ENCODE data around the gene MTRF1. TPM values are rescaled to one million over a fixed set of nuclear protein-coding genes. Genes with fewer than 3 reads are reported as not detected.

MTRF1 gene
- total and polyA plus RNA-seq, 12 donors, result 6.8 to 27.4 (median 17.7) TPM

DNA sequence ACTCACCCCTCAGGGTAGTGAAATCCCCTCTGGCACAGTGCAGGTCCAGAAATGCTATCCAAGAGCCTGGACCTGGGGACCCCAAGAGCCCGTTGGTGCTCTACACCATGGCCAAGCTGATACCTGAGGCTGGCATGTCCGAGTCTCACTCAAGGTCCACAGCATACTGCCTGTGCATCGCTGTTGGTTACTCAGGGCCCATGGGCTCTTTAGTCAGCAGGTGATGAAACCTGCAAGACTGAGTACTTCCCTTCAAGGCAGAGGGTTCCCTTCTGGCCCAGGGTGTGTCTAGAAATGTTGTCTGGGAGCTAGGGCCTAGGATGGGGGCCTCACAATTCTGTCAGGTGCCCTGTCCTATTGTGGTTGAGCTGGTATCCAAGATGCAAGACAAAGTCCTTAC is 49.5 kb downstream of the MTRF1 start:
- Histone ChIP-seq H3K4me3 (no peak overlapping the region), H3K27ac (no peak overlapping the region), H3K27me3 (no peaks in the 10 kb centered on the region), H3K36me3 (replicated peaks in 1 of 2) (no peaks in the 10 kb centered on the region), H3K4me1 (replicated peaks in 1 of 2) (no peaks in the 10 kb centered on the region), H3K9me3 (replicated peaks in 1 of 3) (no peaks in the 10 kb centered on the region)
- no peak for DNase-seq
- TF ChIP-seq POLR2A (IDR thresholded peaks at IDR 0.05), result no peak
- TF ChIP-seq, protein P1, sequence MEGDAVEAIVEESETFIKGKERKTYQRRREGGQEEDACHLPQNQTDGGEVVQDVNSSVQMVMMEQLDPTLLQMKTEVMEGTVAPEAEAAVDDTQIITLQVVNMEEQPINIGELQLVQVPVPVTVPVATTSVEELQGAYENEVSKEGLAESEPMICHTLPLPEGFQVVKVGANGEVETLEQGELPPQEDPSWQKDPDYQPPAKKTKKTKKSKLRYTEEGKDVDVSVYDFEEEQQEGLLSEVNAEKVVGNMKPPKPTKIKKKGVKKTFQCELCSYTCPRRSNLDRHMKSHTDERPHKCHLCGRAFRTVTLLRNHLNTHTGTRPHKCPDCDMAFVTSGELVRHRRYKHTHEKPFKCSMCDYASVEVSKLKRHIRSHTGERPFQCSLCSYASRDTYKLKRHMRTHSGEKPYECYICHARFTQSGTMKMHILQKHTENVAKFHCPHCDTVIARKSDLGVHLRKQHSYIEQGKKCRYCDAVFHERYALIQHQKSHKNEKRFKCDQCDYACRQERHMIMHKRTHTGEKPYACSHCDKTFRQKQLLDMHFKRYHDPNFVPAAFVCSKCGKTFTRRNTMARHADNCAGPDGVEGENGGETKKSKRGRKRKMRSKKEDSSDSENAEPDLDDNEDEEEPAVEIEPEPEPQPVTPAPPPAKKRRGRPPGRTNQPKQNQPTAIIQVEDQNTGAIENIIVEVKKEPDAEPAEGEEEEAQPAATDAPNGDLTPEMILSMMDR (IDR thresholded peaks at IDR 0.05), result no peak
- WGBS, 4 donors, result 66 to 100% (median 92%) methylated on average over 1 to 3 of the region's 3 CpGs
- intact Hi-C loops (cut with DNase I), result no loop called here

DNA sequence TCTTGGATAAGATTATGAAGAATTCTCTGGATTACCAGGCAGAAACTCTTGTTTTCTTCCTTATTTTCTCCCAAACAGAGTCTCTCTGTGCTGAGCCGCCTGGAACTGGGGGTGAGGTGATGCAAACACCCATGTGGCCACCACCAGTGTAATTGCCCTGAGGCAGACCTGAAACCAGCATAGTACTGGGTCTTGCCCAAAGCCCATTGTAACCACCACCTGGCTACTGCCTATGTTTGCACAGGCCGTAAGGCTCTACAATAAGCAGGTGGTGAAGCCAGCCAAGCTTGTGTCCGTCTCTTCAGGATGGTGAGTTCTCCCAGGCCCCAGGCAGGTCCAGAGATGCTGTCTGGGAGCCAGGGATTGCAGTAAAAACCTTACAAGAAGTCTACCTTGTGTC is 50.1 kb downstream of the MTRF1 start:
- H3K27ac ChIP-seq, result no peak overlapping the region
- 85 to 96% (median 93%) methylated on average over 2 to 3 of the region's 3 CpGs for WGBS, 4 donors
- intact Hi-C loops (cut with DNase I), result no loop called here
- H3K27me3 ChIP-seq, result no peaks in the 10 kb centered on the region
- no peaks in the 10 kb centered on the region for H3K36me3 ChIP-seq (replicated peaks in 1 of 2)
- H3K9me3 ChIP-seq (replicated peaks in 1 of 3), result no peaks in the 10 kb centered on the region
- no peaks in the 10 kb centered on the region for H3K4me1 ChIP-seq (replicated peaks in 1 of 2)
- DNase-seq, result no peak
- no peak for TF ChIP-seq POLR2A (IDR thresholded peaks at IDR 0.05)
- TF ChIP-seq, protein P1 (IDR thresholded peaks at IDR 0.05), result no peak
- no peak overlapping the region for H3K4me3 ChIP-seq

DNA sequence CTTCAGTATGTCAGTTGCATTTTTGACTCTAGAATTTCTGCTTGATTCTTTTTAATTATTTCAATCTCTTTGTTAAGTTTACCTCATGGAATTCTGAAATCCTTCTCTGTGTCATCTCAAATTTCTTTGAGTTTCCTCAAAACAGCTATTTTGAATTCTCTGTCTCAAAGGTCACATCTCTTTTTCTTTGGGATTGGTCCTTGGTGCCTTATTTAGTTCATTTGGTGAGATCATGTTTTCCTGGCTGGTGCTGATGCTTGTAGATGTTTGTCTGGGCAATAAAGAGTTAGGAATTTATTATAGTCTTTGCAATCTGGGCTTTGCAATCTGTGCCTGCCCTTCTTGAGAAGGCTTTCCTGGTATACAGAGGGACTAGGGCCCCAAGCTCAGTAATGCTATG is 50.5 kb downstream of the MTRF1 start:
- intact Hi-C loops (cut with DNase I), result no loop called here
- Histone ChIP-seq H3K4me3 (no peak overlapping the region), H3K9me3 (replicated peaks in 1 of 3) (peaks cover 0 to 2% (median 0%) of the 10 kb centered on the region in 3 donors), H3K4me1 (replicated peaks in 1 of 2) (no peaks in the 10 kb centered on the region), H3K27me3 (no peaks in the 10 kb centered on the region), H3K36me3 (replicated peaks in 1 of 2) (no peaks in the 10 kb centered on the region), H3K27ac (no peak overlapping the region)
- TF ChIP-seq, protein P1 (IDR thresholded peaks at IDR 0.05), result no peak
- no peak for TF ChIP-seq POLR2A (IDR thresholded peaks at IDR 0.05)
- DNase-seq, result no peak

DNA sequence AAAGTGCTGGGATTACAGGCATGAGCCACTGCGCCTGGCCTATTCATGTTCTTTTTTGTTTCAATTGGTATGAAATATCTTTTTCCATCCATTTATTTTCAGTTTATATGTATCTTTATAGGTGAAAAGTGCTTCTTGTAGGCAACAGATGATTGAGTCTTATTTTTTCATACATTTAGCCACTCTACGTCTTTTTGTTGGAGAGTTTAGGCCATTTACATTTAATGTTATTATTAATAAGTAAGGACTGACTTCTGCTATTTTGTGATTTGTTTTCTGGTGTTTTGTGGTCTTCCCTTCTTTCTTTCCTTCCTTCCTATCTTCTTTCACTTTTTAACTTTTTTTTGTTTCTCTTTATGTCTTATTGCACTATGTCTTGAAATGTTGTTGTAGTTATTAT is 52.3 kb downstream of the MTRF1 start:
- no peak for DNase-seq
- peaks cover 0 to 4% (median 0%) of the 10 kb centered on the region in 3 donors for H3K9me3 ChIP-seq (replicated peaks in 1 of 3)
- H3K4me1 ChIP-seq (replicated peaks in 1 of 2), result no peaks in the 10 kb centered on the region
- H3K36me3 ChIP-seq (replicated peaks in 1 of 2), result no peaks in the 10 kb centered on the region
- TF ChIP-seq, protein P1 (IDR thresholded peaks at IDR 0.05), result no peak
- TF ChIP-seq POLR2A (IDR thresholded peaks at IDR 0.05), result no peak
- H3K27ac ChIP-seq, result no peak overlapping the region
- WGBS, 4 donors, result 95 to 98% (median 97%) methylated on average over 2 of the region's 2 CpGs
- intact Hi-C loops (cut with DNase I), result no loop called here
- H3K27me3 ChIP-seq, result no peaks in the 10 kb centered on the region
- H3K4me3 ChIP-seq, result no peak overlapping the region
